Kidney (tissue), 14 donors: ENCODE measurements around the gene AGBL1. TPM values are rescaled to one million over a fixed set of nuclear protein-coding genes. Genes with fewer than 3 reads are reported as not detected.

Experiments used
- DNase-seq, 5 donors: peaks; one replicate each; pipeline ENCODE4 v3.0.0-alpha.2; 2013 to 2020
- FAIRE-seq: peaks from 2 replicates; lab custom pipeline; 2012; peaks lifted over from hg19 to GRCh38; lab: Jason Lieb, UNC
- H3K27ac ChIP-seq, 2 donors: one replicate each; pipeline ENCODE4 v1.7.0; 2013; ENCODE audit warnings: low read depth in 2 of 2, low read length in 2 of 2, inconsistent platforms in 1 of 2
- H3K27me3 ChIP-seq: one replicate; pipeline ENCODE4 v1.7.1; 2013; ENCODE audit warnings: low read length, inconsistent platforms; ENCODE audit not compliant: control insufficient read depth, insufficient read depth
- H3K36me3 ChIP-seq, 3 donors: one replicate each; pipeline versions ENCODE4 v1.7.0 to v1.7.1; 2013; ENCODE audit warnings: low read length in 3 of 3, control low read depth in 1 of 3, inconsistent platforms in 1 of 3; ENCODE audit not compliant: insufficient read depth in 3 of 3, control insufficient read depth in 2 of 3
- H3K4me1 ChIP-seq, 3 donors: one replicate each; pipeline versions ENCODE4 v1.7.0 to v1.7.1; 2013; ENCODE audit warnings: low read length in 3 of 3, inconsistent platforms in 1 of 3, low read depth in 1 of 3; ENCODE audit not compliant: control insufficient read depth in 2 of 3, insufficient read depth in 2 of 3
- H3K4me3 ChIP-seq, 3 donors: one replicate each; pipeline versions ENCODE4 v1.7.0 to v1.8.1; 2013; ENCODE audit warnings: low read length in 3 of 3, control low read depth in 1 of 3, inconsistent platforms in 1 of 3
- H3K9ac ChIP-seq, 3 donors: one replicate each; pipeline versions ENCODE4 v1.7.0 to v1.7.1; 2013; ENCODE audit warnings: low read length in 3 of 3, control low read depth in 1 of 3, inconsistent platforms in 1 of 3
- H3K9me3 ChIP-seq, 3 donors: one replicate each; pipeline versions ENCODE4 v1.7.0 to v1.7.1; 2013; ENCODE audit warnings: low read length in 3 of 3, control low read depth in 1 of 3, inconsistent platforms in 1 of 3; ENCODE audit not compliant: control insufficient read depth in 2 of 3, insufficient read depth in 1 of 3
- intact Hi-C: fragments of 100-400 bp; cut with DNase I; formaldehyde crosslinking; loops from one replicate; pipeline ENCODE4 v1.11.1; 2022
- polyA plus RNA-seq: library from polyadenylated mRNA; stranded (reverse); fragments of 350-450 nt; fragmentation: Illumina TruSeq; extraction: RNeasy Lipid Tissue Mini Kit (QIAGEN cat#74804); gene quantifications from one replicate; pipeline ENCODE4 v1.2.3, GENCODE V29; 2014; ENCODE audit warnings: low read depth, low replicate concordance; ENCODE audit not compliant: insufficient read depth
- total RNA-seq: library from RNA; stranded (reverse); fragmentation: NEBNext Ultra II Directional; extraction: Animal tissue kit (Norgen Biotek cat#: 25700); gene quantifications from one replicate; pipeline ENCODE4 v1.2.1, GENCODE V29; 2021
- TF ChIP-seq, protein P1 (sequence below): IDR thresholded peaks from 3 replicates; pipeline ENCODE4 v1.5.1; 2012; ENCODE audit warnings: mild to moderate bottlenecking, moderate library complexity, borderline replicate concordance; ENCODE audit not compliant: insufficient read depth; ENCODE audit errors: extremely low read depth
- donor health status: control.
- donor health status: control.
- donor health status: control.
- donor health status: control.
- donor health status: control.
- donor health status: DM: yes; HTN: yes; CAD: no.
- donor health status: Normal renal cell carcinoma (clear cell type).

AGBL1 gene
- total and polyA plus RNA-seq, 2 donors from 2014 or later, result not detected

DNA sequence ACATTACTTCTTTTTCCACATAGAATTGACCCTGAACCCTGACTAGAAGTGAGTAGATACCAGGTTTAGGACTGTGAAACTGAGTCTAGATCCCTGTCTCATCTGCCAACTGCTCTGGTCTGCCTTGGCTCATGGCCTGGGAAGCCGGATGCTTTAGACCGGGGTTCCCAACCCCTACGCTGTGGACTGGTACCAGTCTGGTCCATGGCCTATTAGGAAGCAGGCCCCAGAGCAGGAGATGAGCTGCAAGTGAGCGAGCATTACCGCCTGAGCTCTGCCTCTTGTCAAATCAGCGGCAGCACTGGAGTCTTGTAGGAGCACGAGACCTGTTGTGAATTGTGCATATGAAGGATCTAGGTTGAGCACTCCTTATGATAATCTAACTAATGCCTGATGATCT lies 734.2 kb downstream of the AGBL1 start:
- Histone ChIP-seq H3K4me1 (no peaks in the 10 kb centered on the region), H3K9me3 (no peaks in the 10 kb centered on the region), H3K27ac (no peak overlapping the region), H3K9ac (no peak overlapping the region), H3K36me3 (no peaks in the 10 kb centered on the region), H3K4me3 (no peak overlapping the region), H3K27me3 (no peaks in the 10 kb centered on the region)
- intact Hi-C loops, result no loop called here
- FAIRE-seq (no peak), DNase-seq (no peak)
- TF ChIP-seq, protein P1, sequence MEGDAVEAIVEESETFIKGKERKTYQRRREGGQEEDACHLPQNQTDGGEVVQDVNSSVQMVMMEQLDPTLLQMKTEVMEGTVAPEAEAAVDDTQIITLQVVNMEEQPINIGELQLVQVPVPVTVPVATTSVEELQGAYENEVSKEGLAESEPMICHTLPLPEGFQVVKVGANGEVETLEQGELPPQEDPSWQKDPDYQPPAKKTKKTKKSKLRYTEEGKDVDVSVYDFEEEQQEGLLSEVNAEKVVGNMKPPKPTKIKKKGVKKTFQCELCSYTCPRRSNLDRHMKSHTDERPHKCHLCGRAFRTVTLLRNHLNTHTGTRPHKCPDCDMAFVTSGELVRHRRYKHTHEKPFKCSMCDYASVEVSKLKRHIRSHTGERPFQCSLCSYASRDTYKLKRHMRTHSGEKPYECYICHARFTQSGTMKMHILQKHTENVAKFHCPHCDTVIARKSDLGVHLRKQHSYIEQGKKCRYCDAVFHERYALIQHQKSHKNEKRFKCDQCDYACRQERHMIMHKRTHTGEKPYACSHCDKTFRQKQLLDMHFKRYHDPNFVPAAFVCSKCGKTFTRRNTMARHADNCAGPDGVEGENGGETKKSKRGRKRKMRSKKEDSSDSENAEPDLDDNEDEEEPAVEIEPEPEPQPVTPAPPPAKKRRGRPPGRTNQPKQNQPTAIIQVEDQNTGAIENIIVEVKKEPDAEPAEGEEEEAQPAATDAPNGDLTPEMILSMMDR, result no peak

DNA sequence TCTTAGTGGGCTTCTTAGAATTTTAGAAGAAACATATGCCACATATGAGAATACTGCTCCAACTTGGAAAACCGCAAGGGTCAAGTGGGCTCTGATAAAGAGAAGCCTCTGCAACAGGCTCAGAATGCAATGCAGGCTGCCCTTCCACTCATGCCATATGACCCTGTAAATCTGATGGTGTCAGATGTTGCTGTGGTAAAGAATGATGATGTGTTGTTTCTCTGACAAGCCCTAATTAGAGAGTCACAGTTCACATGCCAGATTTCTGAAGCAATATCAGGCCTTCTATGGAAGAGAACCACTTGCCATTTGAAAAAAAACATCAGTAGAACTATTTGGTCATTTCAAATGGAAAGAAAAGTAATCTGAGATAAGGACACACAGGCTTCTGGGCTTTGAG lies 749.6 kb downstream of the AGBL1 start:
- no peak overlapping the region for H3K27ac ChIP-seq
- H3K9me3 ChIP-seq, result no peaks in the 10 kb centered on the region
- no peaks in the 10 kb centered on the region for H3K27me3 ChIP-seq
- TF ChIP-seq, protein P1, result no peak
- DNase-seq, result no peak
- FAIRE-seq, result no peak
- no peak overlapping the region for H3K9ac ChIP-seq
- intact Hi-C loops, result no loop called here
- H3K4me1 ChIP-seq, result no peaks in the 10 kb centered on the region
- H3K36me3 ChIP-seq, result no peaks in the 10 kb centered on the region
- no peak overlapping the region for H3K4me3 ChIP-seq

DNA sequence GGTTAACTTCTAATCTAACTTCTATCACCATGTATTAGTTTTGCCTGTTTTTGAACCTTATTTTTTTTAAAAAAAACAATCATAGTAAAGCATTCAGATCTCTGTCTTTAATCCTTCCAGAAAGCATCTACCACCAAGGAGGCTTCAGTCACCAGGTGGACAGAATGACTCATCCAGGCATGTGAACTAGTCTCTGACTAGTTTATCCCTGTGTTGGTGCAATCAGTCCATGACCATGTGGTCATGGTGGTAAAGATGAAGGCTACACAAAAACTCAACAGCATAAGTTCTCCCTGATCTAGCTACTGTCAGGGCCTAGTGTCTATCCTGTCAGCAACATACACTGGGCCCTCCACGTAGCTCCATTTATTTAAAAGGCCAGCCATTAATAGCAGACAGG lies 750.6 kb downstream of the AGBL1 start:
- no peak overlapping the region for H3K9ac ChIP-seq
- no peaks in the 10 kb centered on the region for H3K9me3 ChIP-seq
- no peaks in the 10 kb centered on the region for H3K4me1 ChIP-seq
- H3K27me3 ChIP-seq, result no peaks in the 10 kb centered on the region
- DNase-seq (no peak), FAIRE-seq (no peak)
- H3K4me3 ChIP-seq, result no peak overlapping the region
- no peaks in the 10 kb centered on the region for H3K36me3 ChIP-seq
- TF ChIP-seq, protein P1, result no peak
- no peak overlapping the region for H3K27ac ChIP-seq
- intact Hi-C loops, result no loop called here

DNA sequence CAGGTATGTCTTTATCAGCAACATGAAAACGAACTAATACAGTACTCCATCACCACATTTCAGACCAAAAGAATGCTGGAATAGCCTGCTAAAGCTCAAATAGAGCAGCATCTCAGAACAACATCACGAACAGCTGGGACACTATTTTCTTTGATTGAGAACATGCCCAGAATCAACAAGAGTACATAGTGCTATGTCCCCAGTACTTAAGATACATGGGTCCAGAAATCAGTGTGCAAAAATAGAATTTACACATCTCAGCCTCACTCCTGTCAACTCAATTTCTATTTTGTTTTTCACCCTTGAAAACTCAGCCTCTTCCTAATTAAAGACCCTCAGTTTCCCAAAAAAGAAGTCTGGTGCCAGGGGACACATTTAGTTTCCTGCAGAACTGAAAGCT lies 753.9 kb downstream of the AGBL1 start:
- TF ChIP-seq, protein P1, result no peak
- Histone ChIP-seq H3K27ac (no peak overlapping the region), H3K4me1 (no peaks in the 10 kb centered on the region), H3K4me3 (no peak overlapping the region), H3K27me3 (no peaks in the 10 kb centered on the region), H3K36me3 (no peaks in the 10 kb centered on the region), H3K9me3 (no peaks in the 10 kb centered on the region), H3K9ac (no peak overlapping the region)
- DNase-seq (no peak), FAIRE-seq (no peak)
- intact Hi-C loops, result no loop called here
